ENCODE measurements around the gene ITGB2. TPM values are rescaled to one million over a fixed set of nuclear protein-coding genes. Genes with fewer than 3 reads are reported as not detected.

Gene ITGB2
- total RNA-seq, 1 experiment from 2014 or later, result 1.5 TPM

GRCh38 chr21:44942566-44942965, 21.9 kb upstream of the ITGB2 start:
- peaks cover 11 to 26% of the 10 kb centered on the region in 2 experiments for H3K36me3 ChIP-seq (ENCODE audit: control insufficient read depth in 1 of 2, insufficient read depth in 2 of 2, low read length in 2 of 2)
- no peaks in the 10 kb centered on the region for H3K9me2 ChIP-seq (ENCODE audit: insufficient read depth)
- ATAC-seq (no peak), DNase-seq (ENCODE audit: low read depth, low spot score) (no peak)
- ChIA-PET POLR2A (no interaction called here), CTCF (interaction anchor here (1.4 kb wide), 1 partner anchor 186 kb away, joined by 4 read pairs; no protein-coding TSS in a partner anchor), RAD21 (ENCODE audit: low non-redundant PET in 1 of 2, low total read pairs in 2 of 2, uncharacterized antibody in 2 of 2, unreplicated experiment in 2 of 2) (no interaction called here)
- no peaks in the 10 kb centered on the region for H3K27me3 ChIP-seq (ENCODE audit: insufficient read depth, low read length)
- peaks cover 11 to 23% of the 10 kb centered on the region in 2 experiments for H3K4me1 ChIP-seq (ENCODE audit: control insufficient read depth in 1 of 2, insufficient read depth in 2 of 2, low read length in 2 of 2)
- intact Hi-C loops (cut with micrococcal nuclease), result no loop called here
- H3K9me3 ChIP-seq (ENCODE audit: control insufficient read depth in 1 of 2, insufficient read depth in 1 of 2, low read depth in 1 of 2, low read length in 2 of 2), result no peaks in the 10 kb centered on the region
- H3K4me3 ChIP-seq (replicated peaks in 1 of 2; ENCODE audit: low read depth in 1 of 2, low read length in 2 of 2), result no peak overlapping the region
- H3K4me2 ChIP-seq (ENCODE audit: low read length), result no peak overlapping the region
- H3K27ac ChIP-seq (ENCODE audit: low read depth, low read length), result no peak overlapping the region
- BruUV-seq (replicated peaks), result no TSS peak
- H4K20me1 ChIP-seq (ENCODE audit: insufficient read depth), result 0 out of 2 replicates have a peak, but pooled peaks cover 5% of the 10 kb centered on the region
- H3K79me2 ChIP-seq (ENCODE audit: insufficient read depth, low read length), result peaks cover 76% of the 10 kb centered on the region
- H2AFZ ChIP-seq (ENCODE audit: low read depth, low read length, poor library complexity, severe bottlenecking), result no peak overlapping the region
- TF ChIP-seq FOSL1 (IDR thresholded peaks at IDR 0.05; ENCODE audit: low read depth) (no peak), SIN3A (IDR thresholded peaks at IDR 0.05; ENCODE audit: low read depth) (no peak), ELF1 (IDR thresholded peaks at IDR 0.05; ENCODE audit: borderline replicate concordance, low read depth) (no peak), EGR1 (IDR thresholded peaks at IDR 0.05; ENCODE audit: low read depth) (no peak), CEBPB (IDR thresholded peaks at IDR 0.05; ENCODE audit: low read depth) (no peak)
- no peak overlapping the region for H3K9ac ChIP-seq (ENCODE audit: low read length)

- Histone ChIP-seq H3K9ac (ENCODE audit: low read length) (peak overlapping the region; percentile 94; the same call in 1 of the 2 replicates), H3K27me3 (ENCODE audit: insufficient read depth, low read length) (no peaks in the 10 kb centered on the region), H3K4me1 (ENCODE audit: control insufficient read depth in 1 of 2, insufficient read depth in 2 of 2, low read length in 2 of 2) (peaks cover 11 to 23% of the 10 kb centered on the region in 2 experiments), H3K79me2 (ENCODE audit: insufficient read depth, low read length) (peaks cover 66% of the 10 kb centered on the region), H3K27ac (ENCODE audit: low read depth, low read length) (no peak overlapping the region), H3K9me3 (ENCODE audit: control insufficient read depth in 1 of 2, insufficient read depth in 1 of 2, low read depth in 1 of 2, low read length in 2 of 2) (no peaks in the 10 kb centered on the region), H3K4me3 (replicated peaks in 1 of 2; ENCODE audit: low read depth in 1 of 2, low read length in 2 of 2) (peak overlapping the region; percentile 62 to 93), H4K20me1 (ENCODE audit: insufficient read depth) (0 out of 2 replicates have a peak, but pooled peaks cover 5% of the 10 kb centered on the region), H3K36me3 (ENCODE audit: control insufficient read depth in 1 of 2, insufficient read depth in 2 of 2, low read length in 2 of 2) (peaks cover 11 to 22% of the 10 kb centered on the region in 2 experiments), H3K9me2 (ENCODE audit: insufficient read depth) (no peaks in the 10 kb centered on the region), H3K4me2 (ENCODE audit: low read length) (peak overlapping the region; percentile 82), H2AFZ (ENCODE audit: low read depth, low read length, poor library complexity, severe bottlenecking) (no peak overlapping the region)
- TF ChIP-seq SIN3A (IDR thresholded peaks at IDR 0.05; ENCODE audit: low read depth) (no peak), TCF7L2 (IDR thresholded peaks at IDR 0.05; ENCODE audit: borderline replicate concordance, extremely low read depth, insufficient read depth, insufficient read length) (no peak)
- DNase-seq (ENCODE audit: low read depth, low spot score), result no peak
- CTCF ChIA-PET, result interaction anchor here (0.6 to 0.8 kb wide), 2 partner anchors 187 to 197 kb away, joined by 3 read pairs; no protein-coding TSS in a partner anchor
- no peak for ATAC-seq
- no TSS peak for BruUV-seq (replicated peaks)
- POLR2A ChIA-PET, result interaction anchor here (1.5 kb wide), 1 partner anchor 13 kb away, joined by 3 read pairs; no protein-coding TSS in a partner anchor
- RAD21 ChIA-PET (ENCODE audit: low non-redundant PET in 1 of 2, low total read pairs in 2 of 2, uncharacterized antibody in 2 of 2, unreplicated experiment in 2 of 2), result no interaction called here
- intact Hi-C loops (cut with micrococcal nuclease), result no loop called here
Observed at GRCh38 chr21:44941567-44941966, 20.9 kb upstream of the ITGB2 start.
